Measurements from ENCODE around the gene MRM2.
"Not testable (repeated sequence)": the region's sequence is repeated elsewhere in the genome, so short reads cannot be mapped to it uniquely, and the experiment has no call there.

Gene MRM2

GRCh38 chr7:2271273-2272026, 29.4 kb upstream of the MRM2 start:
- TF ChIP-seq FOXP2 (optimal IDR thresholded peaks at IDR 0.05; ENCODE audit: control extremely low read depth, extremely low read length, insufficient read depth), result no peak
- no peak for TF ChIP-seq POLR2AphosphoS5 (IDR thresholded peaks at IDR 0.05; ENCODE audit: borderline replicate concordance, low read depth, low read length)
- TF ChIP-seq EZH2 (IDR thresholded peaks at IDR 0.05), result no peak
- no peak overlapping the region for H3K27ac ChIP-seq
- no peak overlapping the region for H3K4me3 ChIP-seq
- no peaks in the 10 kb centered on the region for H3K9me3 ChIP-seq (ENCODE audit: low read depth, low read length)
- no peak overlapping the region for H3K9ac ChIP-seq (ENCODE audit: insufficient read length)
- no peaks in the 10 kb centered on the region for H3K36me3 ChIP-seq (ENCODE audit: insufficient read depth, low read length)
- DNase-seq (ENCODE audit: low read depth, low spot score), result no peak

- no peak for DNase-seq (ENCODE audit: low read depth, low spot score)
- H3K9ac ChIP-seq (ENCODE audit: insufficient read length), result no peak overlapping the region
- H3K9me3 ChIP-seq (ENCODE audit: low read depth, low read length), result no peaks in the 10 kb centered on the region
- H3K4me3 ChIP-seq, result no peak overlapping the region
- no peak overlapping the region for H3K27ac ChIP-seq
- H3K36me3 ChIP-seq (ENCODE audit: insufficient read depth, low read length), result no peaks in the 10 kb centered on the region
- no peak for TF ChIP-seq EZH2 (IDR thresholded peaks at IDR 0.05)
- TF ChIP-seq POLR2AphosphoS5 (IDR thresholded peaks at IDR 0.05; ENCODE audit: borderline replicate concordance, low read depth, low read length), result no peak
- TF ChIP-seq FOXP2 (optimal IDR thresholded peaks at IDR 0.05; ENCODE audit: control extremely low read depth, extremely low read length, insufficient read depth), result no peak
These were observed 28.5 kb upstream of the MRM2 start for GRCh38 chr7:2270495-2270894.

DNA sequence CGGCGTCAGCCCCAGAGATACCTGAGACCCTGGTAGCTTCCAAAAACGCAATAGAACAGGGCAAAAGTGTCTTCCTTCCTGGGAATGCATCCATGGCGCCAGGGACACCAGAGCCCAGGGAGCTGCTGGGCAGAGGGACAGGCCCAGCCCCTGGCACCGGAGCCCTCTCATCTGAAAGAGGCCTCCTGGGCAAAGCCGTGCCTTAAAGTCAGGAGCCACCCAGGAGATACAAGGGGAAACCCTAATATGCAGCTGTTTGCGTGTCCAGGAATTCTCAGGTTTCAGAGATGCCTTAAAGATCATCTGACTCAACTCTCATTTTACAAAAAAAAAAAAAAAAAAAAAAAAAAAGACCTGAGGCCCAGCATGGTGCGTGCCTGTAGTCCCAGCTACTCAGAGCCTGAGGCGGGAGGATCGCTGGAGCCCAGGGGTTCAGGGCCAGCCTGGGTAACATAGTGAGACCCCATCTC, 28.0 kb upstream of the MRM2 start:
- no peak for DNase-seq (ENCODE audit: low read depth, low spot score)
- H3K4me3 ChIP-seq, result no peak overlapping the region
- H3K9me3 ChIP-seq (ENCODE audit: low read depth, low read length), result no peaks in the 10 kb centered on the region
- TF ChIP-seq POLR2AphosphoS5 (IDR thresholded peaks at IDR 0.05; ENCODE audit: borderline replicate concordance, low read depth, low read length) (no peak), FOXP2 (optimal IDR thresholded peaks at IDR 0.05; ENCODE audit: control extremely low read depth, extremely low read length, insufficient read depth) (no peak), EZH2 (IDR thresholded peaks at IDR 0.05) (no peak)
- H3K27ac ChIP-seq, result no peak overlapping the region
- H3K9ac ChIP-seq (ENCODE audit: insufficient read length), result no peak overlapping the region
- H3K36me3 ChIP-seq (ENCODE audit: insufficient read depth, low read length), result no peaks in the 10 kb centered on the region

DNA sequence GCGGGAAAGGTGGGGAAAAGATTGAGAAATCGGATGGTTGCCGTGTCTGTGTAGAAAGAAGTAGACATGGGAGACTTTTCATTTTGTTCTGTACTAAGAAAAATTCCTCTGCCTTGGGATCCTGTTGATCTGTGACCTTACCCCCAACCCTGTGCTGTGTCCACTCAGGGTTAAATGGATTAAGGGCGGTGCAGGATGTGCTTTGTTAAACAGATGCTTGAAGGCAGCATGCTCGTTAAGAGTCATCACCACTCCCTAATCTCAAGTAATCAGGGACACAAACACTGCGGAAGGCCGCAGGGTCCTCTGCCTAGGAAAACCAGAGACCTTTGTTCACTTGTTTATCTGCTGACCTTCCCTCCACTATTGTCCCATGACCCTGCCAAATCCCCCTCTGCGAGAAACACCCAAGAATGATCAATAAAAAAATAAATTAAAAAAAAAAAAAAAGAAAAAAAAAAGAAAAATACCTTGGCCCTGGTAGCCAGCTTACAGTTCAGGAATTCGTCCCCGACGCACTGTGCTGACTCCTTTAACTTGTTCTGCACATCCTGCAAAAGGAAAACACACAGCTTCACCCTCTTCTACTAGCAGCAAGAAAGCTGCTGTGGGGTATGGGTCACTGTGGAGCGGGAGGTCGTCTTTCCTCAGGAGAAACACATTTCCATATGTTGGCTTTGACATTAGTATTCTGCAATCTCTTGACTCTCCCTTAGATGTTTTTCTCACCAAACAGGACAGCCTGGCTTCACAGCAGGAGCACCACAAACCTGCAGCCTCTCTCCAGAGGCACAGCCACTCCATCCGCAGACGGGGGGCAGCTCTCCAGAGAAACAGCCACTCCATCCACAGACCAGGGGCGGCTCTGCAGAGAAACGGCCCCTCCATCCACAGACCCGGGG, 27.3 kb upstream of the MRM2 start:
- not testable (repeated sequence) for H3K9ac ChIP-seq (ENCODE audit: insufficient read length); H3K27ac ChIP-seq; DNase-seq (ENCODE audit: low read depth, low spot score)

GRCh38 chr7:2266911-2267310, 24.9 kb upstream of the MRM2 start:
- Histone ChIP-seq H3K9me3 (ENCODE audit: low read depth, low read length) (no peaks in the 10 kb centered on the region), H3K27ac (no peak overlapping the region), H3K36me3 (ENCODE audit: insufficient read depth, low read length) (no peaks in the 10 kb centered on the region), H3K4me3 (no peak overlapping the region), H3K9ac (ENCODE audit: insufficient read length) (no peak overlapping the region)
- TF ChIP-seq POLR2AphosphoS5 (IDR thresholded peaks at IDR 0.05; ENCODE audit: borderline replicate concordance, low read depth, low read length) (no peak), FOXP2 (optimal IDR thresholded peaks at IDR 0.05; ENCODE audit: control extremely low read depth, extremely low read length, insufficient read depth) (no peak), EZH2 (IDR thresholded peaks at IDR 0.05) (no peak)
- DNase-seq (ENCODE audit: low read depth, low spot score), result no peak

More for the DNA sequence above, 27.3 kb upstream of the MRM2 start:
- not testable (repeated sequence) for H3K4me3 ChIP-seq; H3K9me3 ChIP-seq (ENCODE audit: low read depth, low read length); H3K36me3 ChIP-seq (ENCODE audit: insufficient read depth, low read length)

GRCh38 chr7:2264158-2264557, 22.2 kb upstream of the MRM2 start:
- H3K27ac ChIP-seq, result no peak overlapping the region
- no peak for TF ChIP-seq FOXP2 (optimal IDR thresholded peaks at IDR 0.05; ENCODE audit: control extremely low read depth, extremely low read length, insufficient read depth)
- no peak for TF ChIP-seq EZH2 (IDR thresholded peaks at IDR 0.05)
- TF ChIP-seq POLR2AphosphoS5 (IDR thresholded peaks at IDR 0.05; ENCODE audit: borderline replicate concordance, low read depth, low read length), result no peak
- H3K36me3 ChIP-seq (ENCODE audit: insufficient read depth, low read length), result no peaks in the 10 kb centered on the region
- no peak overlapping the region for H3K9ac ChIP-seq (ENCODE audit: insufficient read length)
- no peak overlapping the region for H3K4me3 ChIP-seq
- H3K9me3 ChIP-seq (ENCODE audit: low read depth, low read length), result no peaks in the 10 kb centered on the region
- DNase-seq (ENCODE audit: low read depth, low spot score), result no peak

- no peak overlapping the region for H3K27ac ChIP-seq
- DNase-seq (ENCODE audit: low read depth, low spot score), result no peak
- H3K9me3 ChIP-seq (ENCODE audit: low read depth, low read length), result no peaks in the 10 kb centered on the region
- TF ChIP-seq FOXP2 (optimal IDR thresholded peaks at IDR 0.05; ENCODE audit: control extremely low read depth, extremely low read length, insufficient read depth) (no peak), POLR2AphosphoS5 (IDR thresholded peaks at IDR 0.05; ENCODE audit: borderline replicate concordance, low read depth, low read length) (no peak), EZH2 (IDR thresholded peaks at IDR 0.05) (no peak)
- no peak overlapping the region for H3K4me3 ChIP-seq
- no peaks in the 10 kb centered on the region for H3K36me3 ChIP-seq (ENCODE audit: insufficient read depth, low read length)
- no peak overlapping the region for H3K9ac ChIP-seq (ENCODE audit: insufficient read length)
These were observed 21.2 kb upstream of the MRM2 start for GRCh38 chr7:2263176-2263575.

DNA sequence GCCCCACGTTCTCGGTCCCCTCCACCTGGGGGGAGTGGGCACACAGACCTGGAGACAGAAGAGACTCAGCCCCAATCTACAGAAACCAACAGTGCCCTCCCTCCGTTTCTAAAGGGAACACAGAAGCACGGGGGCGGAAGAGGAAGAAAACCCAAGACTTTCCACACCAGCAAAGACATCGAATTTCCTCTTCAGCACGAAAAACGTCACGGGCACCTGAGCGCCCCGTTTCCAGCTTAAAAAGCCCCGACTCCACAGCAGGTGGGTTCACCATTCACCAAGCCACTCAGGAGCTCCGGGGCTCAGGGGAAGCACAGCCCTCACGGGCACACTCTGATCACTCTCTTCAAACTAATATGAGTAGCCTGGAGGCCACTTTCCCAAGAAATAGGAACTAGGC, 19.6 kb upstream of the MRM2 start:
- H3K4me3 ChIP-seq, result no peak overlapping the region

More for the DNA sequence above, 19.6 kb upstream of the MRM2 start:
- Histone ChIP-seq H3K36me3 (ENCODE audit: insufficient read depth, low read length) (no peaks in the 10 kb centered on the region), H3K9ac (ENCODE audit: insufficient read length) (no peak overlapping the region), H3K27ac (no peak overlapping the region), H3K9me3 (ENCODE audit: low read depth, low read length) (no peaks in the 10 kb centered on the region)
- DNase-seq (ENCODE audit: low read depth, low spot score), result no peak
- no peak for TF ChIP-seq POLR2AphosphoS5 (IDR thresholded peaks at IDR 0.05; ENCODE audit: borderline replicate concordance, low read depth, low read length)
- TF ChIP-seq EZH2 (IDR thresholded peaks at IDR 0.05), result no peak
- TF ChIP-seq FOXP2 (optimal IDR thresholded peaks at IDR 0.05; ENCODE audit: control extremely low read depth, extremely low read length, insufficient read depth), result no peak

All from SK-N-MC (cell line).